HepG2 (cell line): Measurements from ENCODE around the gene SCART1. TPM values are rescaled to one million over a fixed set of nuclear protein-coding genes. Genes with fewer than 3 reads are reported as not detected.

Experiments used
- ATAD3A ChIP-seq: sonication (generic); formaldehyde crosslinking; IDR thresholded peaks from 2 replicates; pipeline ENCODE4 v1.4.0; 2020; ENCODE audit warnings: missing genetic modification reagents
- ETV5 ChIP-seq: IDR thresholded peaks from 2 replicates; pipeline ENCODE4 v1.6.1; 2018; ENCODE audit warnings: missing biosample characterization, missing genetic modification reagents, inconsistent platforms, borderline replicate concordance
- NCOA5 ChIP-seq: sonication (generic); formaldehyde crosslinking; IDR thresholded peaks from 2 replicates; pipeline ENCODE4 v1.4.0; 2020; ENCODE audit warnings: missing genetic modification reagents
- PITX1 ChIP-seq: sonication (generic); formaldehyde crosslinking; IDR thresholded peaks from 2 replicates; pipeline ENCODE4 v1.5.1; 2020; ENCODE audit warnings: mild to moderate bottlenecking, missing genetic modification reagents
- polyA plus RNA-seq, 8 experiments: library from polyadenylated mRNA; depleted of rRNA in 3 of 8; stranded (reverse) in 7 of 8; unstranded in 1 of 8; fragments of >200 nt; fragmentation: Illumina TruSeq in 4 of 8; extraction: Trizol in 4 of 8; gene quantifications; 2 replicates each; pipeline versions ENCODE4 v1.2.1 to v1.2.3, GENCODE V29; 2011 to 2016; ENCODE audit warnings: low read depth in 4 of 8, missing spikeins in 1 of 8, mixed read lengths in 1 of 8; ENCODE audit not compliant: insufficient read depth in 1 of 8
- total RNA-seq, 5 experiments: library from RNA; depleted of rRNA; stranded (reverse); fragments of >200 nt; fragmentation: Illumina TruSeq; extraction: Trizol; gene quantifications; 2 replicates each; pipeline ENCODE4 v1.2.3, GENCODE V29; 2016; ENCODE audit warnings: low read depth in 1 of 5
- TF ChIP-seq, protein P1 (sequence below): sonication (generic); formaldehyde crosslinking; IDR thresholded peaks from 2 replicates; pipeline ENCODE4 v1.5.0; 2020; ENCODE audit warnings: mild to moderate bottlenecking, missing genetic modification reagents, borderline replicate concordance
- TF ChIP-seq, protein P2 (sequence below): sonication (generic); formaldehyde crosslinking; IDR thresholded peaks from 2 replicates; pipeline ENCODE4 v1.5.1; 2020; ENCODE audit warnings: mild to moderate bottlenecking, missing genetic modification reagents, borderline replicate concordance
- TF ChIP-seq, protein P3 (sequence below): sonication (generic); formaldehyde crosslinking; IDR thresholded peaks from 2 replicates; pipeline ENCODE4 v1.4.0; 2020; ENCODE audit warnings: missing genetic modification reagents

The SCART1 gene
- total and polyA plus RNA-seq, 2 of the 13 experiments (the other 11 are each of a cell fraction or from before 2014, with no cell fraction given), result 0.46 to 1.1 TPM

- TF ChIP-seq, protein P1, sequence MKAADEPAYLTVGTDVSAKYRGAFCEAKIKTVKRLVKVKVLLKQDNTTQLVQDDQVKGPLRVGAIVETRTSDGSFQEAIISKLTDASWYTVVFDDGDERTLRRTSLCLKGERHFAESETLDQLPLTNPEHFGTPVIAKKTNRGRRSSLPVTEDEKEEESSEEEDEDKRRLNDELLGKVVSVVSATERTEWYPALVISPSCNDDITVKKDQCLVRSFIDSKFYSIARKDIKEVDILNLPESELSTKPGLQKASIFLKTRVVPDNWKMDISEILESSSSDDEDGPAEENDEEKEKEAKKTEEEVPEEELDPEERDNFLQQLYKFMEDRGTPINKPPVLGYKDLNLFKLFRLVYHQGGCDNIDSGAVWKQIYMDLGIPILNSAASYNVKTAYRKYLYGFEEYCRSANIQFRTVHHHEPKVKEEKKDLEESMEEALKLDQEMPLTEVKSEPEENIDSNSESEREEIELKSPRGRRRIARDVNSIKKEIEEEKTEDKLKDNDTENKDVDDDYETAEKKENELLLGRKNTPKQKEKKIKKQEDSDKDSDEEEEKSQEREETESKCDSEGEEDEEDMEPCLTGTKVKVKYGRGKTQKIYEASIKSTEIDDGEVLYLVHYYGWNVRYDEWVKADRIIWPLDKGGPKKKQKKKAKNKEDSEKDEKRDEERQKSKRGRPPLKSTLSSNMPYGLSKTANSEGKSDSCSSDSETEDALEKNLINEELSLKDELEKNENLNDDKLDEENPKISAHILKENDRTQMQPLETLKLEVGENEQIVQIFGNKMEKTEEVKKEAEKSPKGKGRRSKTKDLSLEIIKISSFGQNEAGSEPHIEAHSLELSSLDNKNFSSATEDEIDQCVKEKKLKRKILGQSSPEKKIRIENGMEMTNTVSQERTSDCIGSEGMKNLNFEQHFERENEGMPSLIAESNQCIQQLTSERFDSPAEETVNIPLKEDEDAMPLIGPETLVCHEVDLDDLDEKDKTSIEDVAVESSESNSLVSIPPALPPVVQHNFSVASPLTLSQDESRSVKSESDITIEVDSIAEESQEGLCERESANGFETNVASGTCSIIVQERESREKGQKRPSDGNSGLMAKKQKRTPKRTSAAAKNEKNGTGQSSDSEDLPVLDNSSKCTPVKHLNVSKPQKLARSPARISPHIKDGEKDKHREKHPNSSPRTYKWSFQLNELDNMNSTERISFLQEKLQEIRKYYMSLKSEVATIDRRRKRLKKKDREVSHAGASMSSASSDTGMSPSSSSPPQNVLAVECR (CRISPR knock-in tag), result no peak
- TF ChIP-seq, protein P2, sequence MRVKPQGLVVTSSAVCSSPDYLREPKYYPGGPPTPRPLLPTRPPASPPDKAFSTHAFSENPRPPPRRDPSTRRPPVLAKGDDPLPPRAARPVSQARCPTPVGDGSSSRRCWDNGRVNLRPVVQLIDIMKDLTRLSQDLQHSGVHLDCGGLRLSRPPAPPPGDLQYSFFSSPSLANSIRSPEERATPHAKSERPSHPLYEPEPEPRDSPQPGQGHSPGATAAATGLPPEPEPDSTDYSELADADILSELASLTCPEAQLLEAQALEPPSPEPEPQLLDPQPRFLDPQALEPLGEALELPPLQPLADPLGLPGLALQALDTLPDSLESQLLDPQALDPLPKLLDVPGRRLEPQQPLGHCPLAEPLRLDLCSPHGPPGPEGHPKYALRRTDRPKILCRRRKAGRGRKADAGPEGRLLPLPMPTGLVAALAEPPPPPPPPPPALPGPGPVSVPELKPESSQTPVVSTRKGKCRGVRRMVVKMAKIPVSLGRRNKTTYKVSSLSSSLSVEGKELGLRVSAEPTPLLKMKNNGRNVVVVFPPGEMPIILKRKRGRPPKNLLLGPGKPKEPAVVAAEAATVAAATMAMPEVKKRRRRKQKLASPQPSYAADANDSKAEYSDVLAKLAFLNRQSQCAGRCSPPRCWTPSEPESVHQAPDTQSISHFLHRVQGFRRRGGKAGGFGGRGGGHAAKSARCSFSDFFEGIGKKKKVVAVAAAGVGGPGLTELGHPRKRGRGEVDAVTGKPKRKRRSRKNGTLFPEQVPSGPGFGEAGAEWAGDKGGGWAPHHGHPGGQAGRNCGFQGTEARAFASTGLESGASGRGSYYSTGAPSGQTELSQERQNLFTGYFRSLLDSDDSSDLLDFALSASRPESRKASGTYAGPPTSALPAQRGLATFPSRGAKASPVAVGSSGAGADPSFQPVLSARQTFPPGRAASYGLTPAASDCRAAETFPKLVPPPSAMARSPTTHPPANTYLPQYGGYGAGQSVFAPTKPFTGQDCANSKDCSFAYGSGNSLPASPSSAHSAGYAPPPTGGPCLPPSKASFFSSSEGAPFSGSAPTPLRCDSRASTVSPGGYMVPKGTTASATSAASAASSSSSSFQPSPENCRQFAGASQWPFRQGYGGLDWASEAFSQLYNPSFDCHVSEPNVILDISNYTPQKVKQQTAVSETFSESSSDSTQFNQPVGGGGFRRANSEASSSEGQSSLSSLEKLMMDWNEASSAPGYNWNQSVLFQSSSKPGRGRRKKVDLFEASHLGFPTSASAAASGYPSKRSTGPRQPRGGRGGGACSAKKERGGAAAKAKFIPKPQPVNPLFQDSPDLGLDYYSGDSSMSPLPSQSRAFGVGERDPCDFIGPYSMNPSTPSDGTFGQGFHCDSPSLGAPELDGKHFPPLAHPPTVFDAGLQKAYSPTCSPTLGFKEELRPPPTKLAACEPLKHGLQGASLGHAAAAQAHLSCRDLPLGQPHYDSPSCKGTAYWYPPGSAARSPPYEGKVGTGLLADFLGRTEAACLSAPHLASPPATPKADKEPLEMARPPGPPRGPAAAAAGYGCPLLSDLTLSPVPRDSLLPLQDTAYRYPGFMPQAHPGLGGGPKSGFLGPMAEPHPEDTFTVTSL (CRISPR knock-in tag), result no peak
- no peak for TF ChIP-seq ETV5
- TF ChIP-seq ATAD3A (CRISPR knock-in tag), result no peak
- TF ChIP-seq, protein P3, sequence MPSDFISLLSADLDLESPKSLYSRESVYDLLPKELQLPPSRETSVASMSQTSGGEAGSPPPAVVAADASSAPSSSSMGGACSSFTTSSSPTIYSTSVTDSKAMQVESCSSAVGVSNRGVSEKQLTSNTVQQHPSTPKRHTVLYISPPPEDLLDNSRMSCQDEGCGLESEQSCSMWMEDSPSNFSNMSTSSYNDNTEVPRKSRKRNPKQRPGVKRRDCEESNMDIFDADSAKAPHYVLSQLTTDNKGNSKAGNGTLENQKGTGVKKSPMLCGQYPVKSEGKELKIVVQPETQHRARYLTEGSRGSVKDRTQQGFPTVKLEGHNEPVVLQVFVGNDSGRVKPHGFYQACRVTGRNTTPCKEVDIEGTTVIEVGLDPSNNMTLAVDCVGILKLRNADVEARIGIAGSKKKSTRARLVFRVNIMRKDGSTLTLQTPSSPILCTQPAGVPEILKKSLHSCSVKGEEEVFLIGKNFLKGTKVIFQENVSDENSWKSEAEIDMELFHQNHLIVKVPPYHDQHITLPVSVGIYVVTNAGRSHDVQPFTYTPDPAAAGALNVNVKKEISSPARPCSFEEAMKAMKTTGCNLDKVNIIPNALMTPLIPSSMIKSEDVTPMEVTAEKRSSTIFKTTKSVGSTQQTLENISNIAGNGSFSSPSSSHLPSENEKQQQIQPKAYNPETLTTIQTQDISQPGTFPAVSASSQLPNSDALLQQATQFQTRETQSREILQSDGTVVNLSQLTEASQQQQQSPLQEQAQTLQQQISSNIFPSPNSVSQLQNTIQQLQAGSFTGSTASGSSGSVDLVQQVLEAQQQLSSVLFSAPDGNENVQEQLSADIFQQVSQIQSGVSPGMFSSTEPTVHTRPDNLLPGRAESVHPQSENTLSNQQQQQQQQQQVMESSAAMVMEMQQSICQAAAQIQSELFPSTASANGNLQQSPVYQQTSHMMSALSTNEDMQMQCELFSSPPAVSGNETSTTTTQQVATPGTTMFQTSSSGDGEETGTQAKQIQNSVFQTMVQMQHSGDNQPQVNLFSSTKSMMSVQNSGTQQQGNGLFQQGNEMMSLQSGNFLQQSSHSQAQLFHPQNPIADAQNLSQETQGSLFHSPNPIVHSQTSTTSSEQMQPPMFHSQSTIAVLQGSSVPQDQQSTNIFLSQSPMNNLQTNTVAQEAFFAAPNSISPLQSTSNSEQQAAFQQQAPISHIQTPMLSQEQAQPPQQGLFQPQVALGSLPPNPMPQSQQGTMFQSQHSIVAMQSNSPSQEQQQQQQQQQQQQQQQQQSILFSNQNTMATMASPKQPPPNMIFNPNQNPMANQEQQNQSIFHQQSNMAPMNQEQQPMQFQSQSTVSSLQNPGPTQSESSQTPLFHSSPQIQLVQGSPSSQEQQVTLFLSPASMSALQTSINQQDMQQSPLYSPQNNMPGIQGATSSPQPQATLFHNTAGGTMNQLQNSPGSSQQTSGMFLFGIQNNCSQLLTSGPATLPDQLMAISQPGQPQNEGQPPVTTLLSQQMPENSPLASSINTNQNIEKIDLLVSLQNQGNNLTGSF (CRISPR knock-in tag), result no peak
- no peak for TF ChIP-seq PITX1
- no peak for TF ChIP-seq NCOA5 (CRISPR knock-in tag)
These were observed 17.8 kb downstream of the SCART1 start (continued) for GRCh38 chr10:133471300-133472109.
